Measurements from ENCODE around the gene GLP1R.
A peak's percentile ranks its signal among the peaks of the same experiment; 100 is the strongest.

GLP1R gene

DNA sequence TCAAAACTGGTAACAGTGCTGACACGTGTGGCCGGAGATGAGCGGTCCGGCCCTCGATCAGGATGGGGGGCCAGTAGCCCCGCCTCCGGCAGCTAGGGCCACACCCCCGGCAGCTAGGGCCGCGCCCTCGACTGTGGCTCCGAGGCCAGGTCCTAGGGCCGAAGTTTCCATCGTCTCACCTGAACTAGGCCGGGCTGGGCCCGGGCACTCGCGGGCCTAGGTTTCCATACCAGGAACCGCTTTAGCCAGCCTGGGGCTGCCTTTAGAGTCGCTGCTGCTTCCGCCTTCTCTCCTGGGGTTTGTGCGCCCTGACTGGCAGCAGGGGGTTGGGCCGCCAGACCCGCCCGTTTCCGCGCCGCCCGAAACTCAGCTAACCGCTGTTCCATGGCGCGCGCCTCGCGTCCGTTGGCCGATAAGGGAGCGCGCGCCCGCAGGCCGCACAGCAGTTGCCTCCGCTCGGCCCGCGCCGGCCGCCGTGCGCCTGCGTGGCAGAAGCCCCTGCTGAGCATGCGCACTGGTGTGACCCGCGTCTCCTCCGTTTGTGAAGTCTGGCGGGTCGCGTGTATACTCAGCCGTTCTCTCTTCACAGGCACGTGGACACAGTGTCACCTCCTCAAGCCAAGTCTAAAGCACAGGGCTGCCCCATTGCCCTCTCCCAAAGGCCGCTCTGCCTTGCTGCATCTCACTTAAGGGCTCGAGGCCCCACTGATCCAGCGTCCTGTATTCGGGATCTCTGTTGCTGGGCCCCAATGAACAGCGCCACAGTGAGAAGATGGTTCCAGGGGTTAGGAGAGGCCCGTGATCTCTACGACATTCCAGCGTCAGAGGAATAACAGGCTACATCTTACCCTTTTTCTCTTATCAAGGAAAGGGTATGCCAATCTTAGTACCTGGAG, 66.4 kb downstream of the GLP1R start, which contains the start of gene SAYSD1:
Gene SAYSD1 (minus strand): TSS at position 483 of the 896 bp plus-strand sequence. CDS start 97 bp downstream, at position 386.
- POLR2A ChIA-PET: interaction anchor here (0.6 to 1.8 kb wide), 13 partner anchors 9 to 191 kb away, joined by 3 to 6 read pairs (median 4); no protein-coding TSS in a partner anchor
- H3K27ac ChIP-seq (ENCODE audit: extremely low read depth, low read depth, low read length): peak within 1 kb of the TSS; percentile 87
- no peaks in the 10 kb centered on the region for H3K9me3 ChIP-seq (ENCODE audit: control insufficient read depth, insufficient read depth, low read depth, low read length)
- H3K4me3 ChIP-seq (ENCODE audit: low read depth, low read length): peak within 1 kb of the TSS; percentile 75
- CTCF ChIA-PET: interaction anchor here (0.7 to 1.0 kb wide), 6 partner anchors 8 to 1192 kb away, joined by 3 read pairs; no protein-coding TSS in a partner anchor
- H3K36me3 ChIP-seq (ENCODE audit: control insufficient read depth in 2 of 2, insufficient read depth in 1 of 2, low read length in 2 of 2): peaks cover 0 to 9% of the 10 kb centered on the region in 2 experiments; a peak in 1 of 3 replicates
- 0 out of 2 replicates have a peak, but pooled peaks cover 3% of the 10 kb centered on the region for H3K4me1 ChIP-seq (ENCODE audit: control insufficient read depth, insufficient read depth, low read length)
- no peak for TF ChIP-seq ZNF830 (tag by site-specific recombination; IDR thresholded peaks at IDR 0.05; ENCODE audit: low read depth)
- TF ChIP-seq, protein P1, sequence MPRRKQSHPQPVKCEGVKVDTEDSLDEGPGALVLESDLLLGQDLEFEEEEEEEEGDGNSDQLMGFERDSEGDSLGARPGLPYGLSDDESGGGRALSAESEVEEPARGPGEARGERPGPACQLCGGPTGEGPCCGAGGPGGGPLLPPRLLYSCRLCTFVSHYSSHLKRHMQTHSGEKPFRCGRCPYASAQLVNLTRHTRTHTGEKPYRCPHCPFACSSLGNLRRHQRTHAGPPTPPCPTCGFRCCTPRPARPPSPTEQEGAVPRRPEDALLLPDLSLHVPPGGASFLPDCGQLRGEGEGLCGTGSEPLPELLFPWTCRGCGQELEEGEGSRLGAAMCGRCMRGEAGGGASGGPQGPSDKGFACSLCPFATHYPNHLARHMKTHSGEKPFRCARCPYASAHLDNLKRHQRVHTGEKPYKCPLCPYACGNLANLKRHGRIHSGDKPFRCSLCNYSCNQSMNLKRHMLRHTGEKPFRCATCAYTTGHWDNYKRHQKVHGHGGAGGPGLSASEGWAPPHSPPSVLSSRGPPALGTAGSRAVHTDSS (tag by site-specific recombination; IDR thresholded peaks at IDR 0.05): no peak
- TF ChIP-seq SETDB1 (IDR thresholded peaks at IDR 0.05; ENCODE audit: insufficient read length, low read length): no peak
- TF ChIP-seq ZBTB48 (tag by site-specific recombination; IDR thresholded peaks at IDR 0.05): peak; percentile 67; the same call in 1 of the 2 replicates
- TF ChIP-seq ZNF404 (tag by site-specific recombination; IDR thresholded peaks at IDR 0.05): no peak
- no peak for TF ChIP-seq ZNF248 (tag by site-specific recombination; IDR thresholded peaks at IDR 0.05)
- no peak for TF ChIP-seq ZNF596 (tag by site-specific recombination; IDR thresholded peaks at IDR 0.05)
- TF ChIP-seq ZNF558 (tag by site-specific recombination; IDR thresholded peaks at IDR 0.05): no peak
- TF ChIP-seq, protein P2, sequence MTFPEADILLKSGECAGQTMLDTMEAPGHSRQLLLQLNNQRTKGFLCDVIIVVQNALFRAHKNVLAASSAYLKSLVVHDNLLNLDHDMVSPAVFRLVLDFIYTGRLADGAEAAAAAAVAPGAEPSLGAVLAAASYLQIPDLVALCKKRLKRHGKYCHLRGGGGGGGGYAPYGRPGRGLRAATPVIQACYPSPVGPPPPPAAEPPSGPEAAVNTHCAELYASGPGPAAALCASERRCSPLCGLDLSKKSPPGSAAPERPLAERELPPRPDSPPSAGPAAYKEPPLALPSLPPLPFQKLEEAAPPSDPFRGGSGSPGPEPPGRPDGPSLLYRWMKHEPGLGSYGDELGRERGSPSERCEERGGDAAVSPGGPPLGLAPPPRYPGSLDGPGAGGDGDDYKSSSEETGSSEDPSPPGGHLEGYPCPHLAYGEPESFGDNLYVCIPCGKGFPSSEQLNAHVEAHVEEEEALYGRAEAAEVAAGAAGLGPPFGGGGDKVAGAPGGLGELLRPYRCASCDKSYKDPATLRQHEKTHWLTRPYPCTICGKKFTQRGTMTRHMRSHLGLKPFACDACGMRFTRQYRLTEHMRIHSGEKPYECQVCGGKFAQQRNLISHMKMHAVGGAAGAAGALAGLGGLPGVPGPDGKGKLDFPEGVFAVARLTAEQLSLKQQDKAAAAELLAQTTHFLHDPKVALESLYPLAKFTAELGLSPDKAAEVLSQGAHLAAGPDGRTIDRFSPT (tag by site-specific recombination; IDR thresholded peaks at IDR 0.05): no peak
- TF ChIP-seq ZBTB8A (tag by site-specific recombination; IDR thresholded peaks at IDR 0.05): peak; percentile 98
- TF ChIP-seq HOXC10 (CRISPR knock-in tag; IDR thresholded peaks at IDR 0.05): 0 out of 2 replicates have a peak, but pooled peaks have one; percentile 52
- TF ChIP-seq, protein P3, sequence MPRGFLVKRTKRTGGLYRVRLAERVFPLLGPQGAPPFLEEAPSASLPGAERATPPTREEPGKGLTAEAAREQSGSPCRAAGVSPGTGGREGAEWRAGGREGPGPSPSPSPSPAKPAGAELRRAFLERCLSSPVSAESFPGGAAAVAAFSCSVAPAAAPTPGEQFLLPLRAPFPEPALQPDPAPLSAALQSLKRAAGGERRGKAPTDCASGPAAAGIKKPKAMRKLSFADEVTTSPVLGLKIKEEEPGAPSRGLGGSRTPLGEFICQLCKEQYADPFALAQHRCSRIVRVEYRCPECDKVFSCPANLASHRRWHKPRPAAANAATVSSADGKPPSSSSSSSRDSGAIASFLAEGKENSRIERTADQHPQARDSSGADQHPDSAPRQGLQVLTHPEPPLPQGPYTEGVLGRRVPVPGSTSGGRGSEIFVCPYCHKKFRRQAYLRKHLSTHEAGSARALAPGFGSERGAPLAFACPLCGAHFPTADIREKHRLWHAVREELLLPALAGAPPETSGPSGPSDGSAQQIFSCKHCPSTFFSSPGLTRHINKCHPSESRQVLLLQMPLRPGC (tag by site-specific recombination; IDR thresholded peaks at IDR 0.05): peak; percentile 50; the same call in 1 of the 2 replicates
- TF ChIP-seq ZNF114 (tag by site-specific recombination; IDR thresholded peaks at IDR 0.05): no peak
- TF ChIP-seq ZNF658 (tag by site-specific recombination; IDR thresholded peaks at IDR 0.05): no peak
- TF ChIP-seq, protein P4, sequence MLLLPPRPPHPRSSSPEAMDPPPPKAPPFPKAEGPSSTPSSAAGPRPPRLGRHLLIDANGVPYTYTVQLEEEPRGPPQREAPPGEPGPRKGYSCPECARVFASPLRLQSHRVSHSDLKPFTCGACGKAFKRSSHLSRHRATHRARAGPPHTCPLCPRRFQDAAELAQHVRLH (tag by site-specific recombination; IDR thresholded peaks at IDR 0.05): peak; percentile 78; the same call in 1 of the 2 replicates
- TF ChIP-seq ZNF76 (tag by site-specific recombination; IDR thresholded peaks at IDR 0.05; ENCODE audit: borderline replicate concordance, low read depth): peak; percentile 57; the same call in 1 of the 2 replicates
- TF ChIP-seq, protein P5, sequence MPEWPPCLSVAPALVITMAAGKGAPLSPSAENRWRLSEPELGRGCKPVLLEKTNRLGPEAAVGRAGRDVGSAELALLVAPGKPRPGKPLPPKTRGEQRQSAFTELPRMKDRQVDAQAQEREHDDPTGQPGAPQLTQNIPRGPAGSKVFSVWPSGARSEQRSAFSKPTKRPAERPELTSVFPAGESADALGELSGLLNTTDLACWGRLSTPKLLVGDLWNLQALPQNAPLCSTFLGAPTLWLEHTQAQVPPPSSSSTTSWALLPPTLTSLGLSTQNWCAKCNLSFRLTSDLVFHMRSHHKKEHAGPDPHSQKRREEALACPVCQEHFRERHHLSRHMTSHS (tag by site-specific recombination; IDR thresholded peaks at IDR 0.05): 0 out of 2 replicates have a peak, but pooled peaks have one; percentile 40
- no peak for TF ChIP-seq ZNF174 (tag by site-specific recombination; IDR thresholded peaks at IDR 0.05)
- TF ChIP-seq ZNF677 (tag by site-specific recombination; IDR thresholded peaks at IDR 0.05): no peak
- TF ChIP-seq, protein P6, sequence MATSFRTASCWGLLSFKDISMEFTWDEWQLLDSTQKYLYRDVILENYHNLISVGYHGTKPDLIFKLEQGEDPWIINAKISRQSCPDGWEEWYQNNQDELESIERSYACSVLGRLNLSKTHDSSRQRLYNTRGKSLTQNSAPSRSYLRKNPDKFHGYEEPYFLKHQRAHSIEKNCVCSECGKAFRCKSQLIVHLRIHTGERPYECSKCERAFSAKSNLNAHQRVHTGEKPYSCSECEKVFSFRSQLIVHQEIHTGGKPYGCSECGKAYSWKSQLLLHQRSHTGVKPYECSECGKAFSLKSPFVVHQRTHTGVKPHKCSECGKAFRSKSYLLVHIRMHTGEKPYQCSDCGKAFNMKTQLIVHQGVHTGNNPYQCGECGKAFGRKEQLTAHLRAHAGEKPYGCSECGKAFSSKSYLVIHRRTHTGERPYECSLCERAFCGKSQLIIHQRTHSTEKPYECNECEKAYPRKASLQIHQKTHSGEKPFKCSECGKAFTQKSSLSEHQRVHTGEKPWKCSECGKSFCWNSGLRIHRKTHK (tag by site-specific recombination; IDR thresholded peaks at IDR 0.05): no peak
- no peak for TF ChIP-seq ZNF292 (tag by site-specific recombination; IDR thresholded peaks at IDR 0.05; ENCODE audit: borderline replicate concordance, low read depth)
- TF ChIP-seq, protein P7, sequence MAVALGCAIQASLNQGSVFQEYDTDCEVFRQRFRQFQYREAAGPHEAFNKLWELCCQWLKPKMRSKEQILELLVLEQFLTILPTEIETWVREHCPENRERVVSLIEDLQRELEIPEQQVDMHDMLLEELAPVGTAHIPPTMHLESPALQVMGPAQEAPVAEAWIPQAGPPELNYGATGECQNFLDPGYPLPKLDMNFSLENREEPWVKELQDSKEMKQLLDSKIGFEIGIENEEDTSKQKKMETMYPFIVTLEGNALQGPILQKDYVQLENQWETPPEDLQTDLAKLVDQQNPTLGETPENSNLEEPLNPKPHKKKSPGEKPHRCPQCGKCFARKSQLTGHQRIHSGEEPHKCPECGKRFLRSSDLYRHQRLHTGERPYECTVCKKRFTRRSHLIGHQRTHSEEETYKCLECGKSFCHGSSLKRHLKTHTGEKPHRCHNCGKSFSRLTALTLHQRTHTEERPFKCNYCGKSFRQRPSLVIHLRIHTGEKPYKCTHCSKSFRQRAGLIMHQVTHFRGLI (tag by site-specific recombination; IDR thresholded peaks at IDR 0.05): peak; percentile 74
- no peak for TF ChIP-seq ZNF747 (tag by site-specific recombination; IDR thresholded peaks at IDR 0.05)

Data from HEK293 (cell line).